RCC 7860 (cell line): ENCODE measurements around the gene SSH2.

Experiments used
- DNase-seq: peaks from one replicate; pipeline ENCODE4 v3.0.0-alpha.2; 2015; ENCODE audit warnings: low spot score
- FAIRE-seq: peaks from 2 replicates; lab custom pipeline; 2012; peaks lifted over from hg19 to GRCh38; lab: Jason Lieb, UNC

Gene SSH2

DNA sequence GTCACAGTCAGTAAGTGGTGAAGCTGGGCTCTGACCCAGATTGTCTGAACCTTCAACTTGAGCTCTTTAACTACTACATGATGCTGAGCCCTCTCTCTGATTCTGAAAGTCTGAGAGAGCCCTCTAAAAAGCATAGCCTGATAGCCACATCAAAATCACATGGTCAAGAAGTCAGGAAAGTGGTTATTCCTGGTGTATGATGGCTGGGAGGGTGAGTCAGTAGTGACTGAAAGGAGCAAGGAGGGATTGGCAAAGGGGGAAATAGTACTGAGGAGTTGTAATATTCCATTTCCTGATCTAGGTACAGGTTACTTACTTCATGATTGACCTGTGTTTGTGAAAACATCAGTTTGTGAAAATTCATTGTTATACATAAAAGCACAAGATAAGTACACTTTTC lies 89.1 kb downstream of the SSH2 start:
- DNase-seq, result peak; percentile 31

DNA sequence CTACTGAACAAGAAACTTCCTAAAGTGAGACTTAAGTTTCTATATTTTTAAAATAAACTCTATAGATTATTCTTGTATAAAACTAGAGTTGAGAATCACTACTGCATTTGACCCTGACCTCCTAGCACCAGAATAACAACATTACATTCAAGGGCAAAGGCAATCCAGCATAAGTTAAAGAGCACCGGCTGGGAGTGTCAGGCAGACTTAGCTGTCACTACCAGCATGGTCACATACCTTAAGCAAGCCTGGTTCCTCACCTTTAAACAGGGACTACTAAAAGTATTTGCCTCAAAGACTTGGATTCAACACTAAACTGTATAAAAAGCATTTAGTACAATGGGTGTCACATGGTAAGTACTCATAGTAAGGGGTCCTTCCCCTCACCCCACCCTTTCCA lies 90.4 kb downstream of the SSH2 start:
- no peak for DNase-seq
- no peak for FAIRE-seq

More for the DNA sequence above, 89.1 kb downstream of the SSH2 start:
- peak; percentile 77 for FAIRE-seq

DNA sequence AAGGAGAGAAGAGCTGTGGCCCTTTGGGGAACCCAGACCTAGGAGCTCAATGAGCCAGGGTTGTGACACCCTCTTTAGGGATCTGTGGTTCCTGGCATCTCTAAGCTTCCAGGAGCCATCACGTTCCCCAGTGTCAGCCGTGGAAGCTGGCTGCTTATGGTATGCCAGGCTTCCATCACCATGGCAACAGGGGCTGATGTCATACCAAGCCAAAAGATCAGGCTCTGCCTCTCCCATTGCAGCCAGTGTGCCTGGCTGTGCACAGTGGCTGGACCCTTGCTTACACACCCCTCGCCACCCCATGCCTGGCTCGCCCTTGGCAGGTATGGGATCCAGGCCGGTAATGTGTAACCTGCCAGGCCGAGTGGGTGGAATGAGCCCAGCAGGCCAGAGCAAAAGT lies 91.1 kb downstream of the SSH2 start:
- DNase-seq (no peak), FAIRE-seq (no peak)

DNA sequence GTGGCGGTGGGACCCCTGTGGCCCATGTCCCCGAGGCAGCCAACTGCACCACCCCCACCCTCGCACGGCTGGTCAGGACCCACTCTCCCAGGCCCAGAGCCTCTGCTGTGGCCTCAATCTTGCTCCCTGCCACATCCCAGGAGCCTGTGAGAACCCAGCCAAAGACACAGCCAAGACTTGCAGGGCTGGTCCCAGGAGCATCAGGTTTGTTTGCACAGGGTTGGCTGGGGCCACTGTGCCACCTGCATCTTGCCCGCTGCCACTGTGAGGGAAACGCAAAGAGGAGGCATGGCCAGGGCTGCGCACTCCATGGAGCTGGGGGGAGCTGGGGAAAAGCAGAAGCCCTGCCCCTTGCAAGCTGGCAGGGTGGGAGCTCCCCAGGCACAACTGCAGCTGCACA lies 92.5 kb downstream of the SSH2 start:
- no peak for FAIRE-seq
- no peak for DNase-seq

DNA sequence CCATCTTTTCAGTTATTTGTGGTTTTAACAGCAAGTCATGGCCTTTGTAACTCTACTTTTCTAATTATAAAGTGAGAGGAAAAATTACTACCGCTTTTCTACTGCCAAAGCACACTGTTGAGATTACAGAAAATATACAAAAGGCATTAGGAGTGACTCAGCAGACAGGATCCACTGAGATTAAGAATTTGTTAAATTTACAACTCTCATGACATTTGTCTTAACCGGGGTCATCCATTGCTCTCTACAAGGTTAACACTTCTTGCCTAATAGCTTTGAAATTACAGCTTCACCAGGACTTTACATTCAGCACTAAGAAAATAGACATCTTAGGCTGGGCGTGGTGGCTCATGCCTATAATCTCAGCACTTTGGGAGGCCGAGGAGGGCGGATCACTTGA lies 93.4 kb downstream of the SSH2 start:
- DNase-seq, result no peak
- FAIRE-seq, result no peak

DNA sequence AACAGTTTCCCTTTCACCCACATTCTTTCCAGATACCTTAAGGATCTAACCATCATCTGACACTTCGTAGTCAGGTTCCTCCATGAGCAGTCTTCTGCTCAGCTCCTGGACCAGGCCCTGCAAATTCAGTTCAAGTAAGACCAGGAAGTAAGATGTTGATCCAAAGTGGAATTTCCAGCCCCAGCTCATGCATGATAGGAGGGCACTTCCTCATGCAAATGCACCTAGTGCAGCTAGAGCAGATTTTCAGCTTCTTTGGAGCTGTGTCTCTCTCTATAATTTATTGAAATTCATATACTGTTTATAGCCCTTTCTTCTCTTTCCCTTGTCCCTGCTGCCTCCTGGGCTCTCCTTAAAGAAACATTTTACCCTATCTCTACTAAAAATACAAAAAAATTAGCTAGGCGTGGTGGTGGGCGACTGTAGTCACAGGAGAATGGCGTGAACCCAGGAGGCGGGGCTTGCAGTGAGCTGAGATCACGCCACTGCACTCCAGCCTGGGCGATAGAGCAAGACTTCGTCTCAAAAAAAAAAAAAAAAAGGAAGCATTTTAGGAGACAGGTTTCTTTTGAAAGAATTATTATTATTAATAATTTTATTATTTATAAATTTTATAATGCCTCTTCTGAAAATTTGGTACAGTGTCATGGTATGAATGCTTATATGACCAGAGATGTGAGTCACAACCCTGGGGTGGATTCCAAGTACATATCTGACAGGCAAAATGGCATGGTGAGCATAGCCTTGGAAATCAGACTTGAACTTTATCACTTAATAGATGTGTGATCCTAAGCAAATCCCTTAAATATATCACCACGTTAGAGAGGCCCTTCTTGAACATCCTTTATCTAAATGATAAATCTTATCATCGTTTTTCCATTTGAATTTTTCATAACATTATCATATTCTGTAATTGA lies 94.3 kb downstream of the SSH2 start:
- peak; percentile 51 for FAIRE-seq
- no peak for DNase-seq

DNA sequence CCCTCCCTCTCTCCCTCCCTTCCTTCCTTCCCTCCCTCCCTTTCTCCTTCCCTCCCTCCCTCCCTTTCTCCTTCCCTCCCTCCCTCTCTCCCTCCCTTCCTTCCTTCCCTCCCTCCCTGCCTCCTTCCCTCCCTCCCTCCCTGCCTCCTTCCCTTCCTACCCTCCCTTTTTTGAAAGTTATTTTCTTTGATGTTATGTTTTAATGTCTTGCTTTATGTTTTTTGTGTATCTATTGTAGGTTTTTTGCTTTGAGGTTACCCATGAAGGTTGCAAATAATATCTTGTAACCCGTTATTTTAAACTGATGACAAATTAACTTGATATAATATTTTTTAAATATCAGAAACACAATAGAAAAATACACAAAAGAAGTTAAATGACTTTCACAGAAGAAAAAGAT lies 96.2 kb downstream of the SSH2 start:
- no peak for DNase-seq
- no peak for FAIRE-seq

DNA sequence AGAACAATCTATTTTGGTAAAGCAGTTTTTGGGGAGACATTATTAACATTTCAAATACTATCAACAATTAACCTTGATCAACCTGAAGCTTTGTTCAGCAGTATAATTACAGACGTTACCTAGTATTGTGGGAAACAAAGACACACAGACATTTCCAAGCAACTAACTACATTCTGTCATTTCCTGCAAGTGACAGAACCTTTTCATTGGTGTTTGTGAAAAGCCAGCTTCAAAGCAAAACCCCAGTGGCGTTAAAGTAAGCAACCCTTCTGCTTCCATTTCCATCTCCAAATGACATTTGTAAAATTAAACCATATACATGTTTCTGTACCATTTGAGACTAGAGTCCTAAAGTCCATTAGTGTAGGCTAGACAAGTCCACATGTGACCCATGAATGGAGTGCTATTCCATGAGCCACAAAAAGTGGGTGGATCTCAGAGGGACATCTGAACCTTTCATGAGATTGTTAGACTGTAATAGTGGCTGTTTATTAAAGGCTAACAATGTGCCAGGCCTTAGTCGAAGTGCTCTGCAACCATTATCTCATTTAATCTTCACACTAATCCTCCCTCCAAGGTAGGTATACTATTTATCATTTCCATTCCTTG lies 101.2 kb downstream of the SSH2 start:
- FAIRE-seq (no peak), DNase-seq (no peak)

DNA sequence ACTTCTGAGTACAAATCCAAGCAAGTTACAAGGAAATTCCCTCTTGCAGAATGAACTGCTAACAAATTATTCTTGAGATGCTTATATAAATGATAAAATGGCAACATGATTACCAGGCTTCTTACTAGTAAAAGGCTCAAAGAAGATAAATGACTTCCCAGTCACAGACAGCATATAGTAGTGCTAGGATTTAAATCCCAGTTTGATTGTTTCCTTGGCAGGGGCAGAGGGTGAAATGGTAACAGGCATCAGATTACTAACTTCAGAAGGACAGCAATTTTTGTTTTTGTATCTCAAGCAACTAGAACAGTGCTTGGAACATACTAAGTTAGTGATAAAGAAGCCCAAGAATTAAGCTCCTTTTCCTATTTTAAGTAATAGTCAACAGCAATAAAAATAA lies 102.8 kb downstream of the SSH2 start:
- DNase-seq (no peak), FAIRE-seq (no peak)

DNA sequence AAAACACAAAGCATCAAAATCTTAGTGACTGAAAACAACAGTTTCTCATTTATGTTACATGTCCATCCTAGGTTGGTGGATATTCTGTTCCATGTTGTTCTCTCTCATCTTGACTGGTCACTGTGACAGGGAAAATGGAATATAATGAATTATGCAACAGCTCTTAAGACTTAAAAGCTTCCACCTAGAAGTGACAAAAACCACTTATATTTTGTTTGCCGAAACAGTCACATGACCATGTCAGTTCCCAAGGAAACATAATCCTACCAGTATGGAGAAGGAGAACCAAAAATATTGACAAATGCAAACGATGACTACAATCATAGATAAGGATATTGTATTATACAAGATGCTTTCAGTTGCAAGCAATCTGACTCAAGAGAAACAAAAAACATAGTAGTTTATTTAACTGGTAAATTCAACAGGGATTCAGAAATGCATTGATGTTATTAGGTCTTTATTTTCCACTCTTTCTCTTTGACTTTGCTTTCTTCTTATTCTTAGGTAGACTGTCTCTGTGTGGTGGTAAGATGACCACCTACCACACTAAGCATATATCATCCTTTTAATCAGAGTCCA lies 103.8 kb downstream of the SSH2 start:
- FAIRE-seq (no peak), DNase-seq (no peak)

DNA sequence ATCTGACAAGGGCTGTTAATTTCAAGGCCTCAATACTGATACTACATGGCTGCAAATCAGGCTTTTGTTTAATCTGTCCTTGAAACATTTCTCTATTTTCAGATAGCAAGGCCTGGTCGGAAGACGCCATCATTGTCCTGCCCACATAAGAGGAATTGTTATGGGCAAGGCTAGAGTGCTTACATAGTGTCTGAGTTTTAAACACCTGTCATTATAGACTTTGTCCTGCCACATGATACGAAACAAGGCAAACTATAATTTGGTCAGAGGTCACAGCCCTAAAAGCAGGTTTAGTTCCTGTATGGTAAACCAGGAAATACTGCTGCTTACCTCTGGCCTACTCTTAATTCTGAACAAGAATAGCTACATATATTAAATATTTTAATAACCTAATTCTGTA lies 104.4 kb downstream of the SSH2 start:
- DNase-seq (no peak), FAIRE-seq (no peak)

DNA sequence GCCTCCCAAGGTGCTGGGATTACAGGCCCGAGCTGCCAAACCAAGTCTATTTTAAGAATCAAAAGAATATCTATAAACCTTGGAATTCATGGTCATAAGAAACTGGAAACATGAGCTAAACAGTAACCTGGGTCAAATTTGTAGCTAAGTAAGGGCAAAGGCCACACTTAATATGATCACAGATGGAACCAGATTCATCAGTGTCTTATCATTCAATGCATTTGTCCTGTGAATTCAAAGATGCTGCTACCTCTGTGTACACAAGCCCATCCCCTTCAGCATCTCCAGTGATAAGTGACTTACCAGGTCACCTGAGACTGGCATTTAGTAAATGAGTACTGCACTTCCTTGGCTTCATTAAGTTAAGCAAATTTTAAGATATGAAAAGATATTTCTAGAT lies 108.1 kb downstream of the SSH2 start:
- no peak for FAIRE-seq
- no peak for DNase-seq

DNA sequence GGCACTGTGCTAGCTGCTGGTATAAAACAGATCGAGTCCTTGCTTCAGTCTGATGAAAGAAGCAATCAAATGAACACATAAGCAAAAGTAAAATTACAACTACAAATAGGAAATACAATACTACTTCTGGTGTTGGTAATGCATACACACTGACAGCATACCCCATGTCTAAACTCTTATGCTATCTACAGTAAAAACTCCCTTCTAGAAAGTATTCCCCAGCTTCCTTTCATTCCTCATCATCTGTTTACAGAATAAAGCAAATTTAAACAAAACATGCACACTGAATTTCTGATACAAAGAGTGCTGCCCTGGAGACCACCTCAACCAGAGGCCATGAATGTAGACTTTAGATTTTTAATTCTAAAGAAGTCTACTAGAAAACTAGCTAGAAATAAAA lies 109.6 kb downstream of the SSH2 start:
- no peak for FAIRE-seq

DNA sequence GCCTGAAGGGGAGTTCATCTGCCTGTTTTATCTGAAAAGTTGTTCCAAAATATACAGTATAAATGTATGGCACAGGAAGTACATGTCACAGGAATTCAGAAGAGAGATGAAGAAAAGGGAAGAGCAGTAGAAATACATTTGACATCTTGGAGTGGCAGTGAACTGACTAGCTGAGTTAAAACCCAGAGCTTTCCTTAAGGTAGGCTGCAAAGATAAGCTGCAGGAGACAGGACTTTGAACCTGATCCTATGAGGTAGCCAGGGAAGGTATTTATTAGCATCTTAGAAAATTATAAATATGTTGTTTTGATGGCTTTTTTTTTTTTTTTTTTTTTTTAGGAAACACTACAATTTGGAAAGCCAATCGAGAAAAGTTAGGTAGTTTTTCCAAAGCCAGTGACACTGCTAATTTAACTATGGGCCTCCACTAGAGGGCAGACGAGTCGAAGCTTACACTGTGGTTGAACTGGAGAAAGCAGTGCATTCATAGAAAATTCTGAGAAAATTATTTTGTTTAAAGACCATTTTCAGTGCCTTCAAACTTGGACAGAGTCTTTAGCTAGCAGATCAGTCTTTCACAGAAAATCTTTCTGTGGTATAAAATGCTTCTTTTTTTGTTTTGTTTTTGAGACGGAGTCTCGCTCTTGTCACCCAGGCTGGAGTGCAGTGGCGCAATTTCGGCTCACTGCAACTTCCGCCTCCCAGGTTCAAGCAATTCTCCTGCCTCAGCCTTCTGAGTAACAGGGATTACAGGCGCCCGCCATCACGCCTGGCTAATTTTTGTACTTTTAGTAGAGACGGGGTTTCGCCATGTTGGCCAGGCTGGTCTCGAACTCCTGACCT lies 122.3 kb downstream of the SSH2 start:
- FAIRE-seq (peak; percentile 81), DNase-seq (peak; percentile 70)

More for the DNA sequence above, 109.6 kb downstream of the SSH2 start:
- no peak for DNase-seq

DNA sequence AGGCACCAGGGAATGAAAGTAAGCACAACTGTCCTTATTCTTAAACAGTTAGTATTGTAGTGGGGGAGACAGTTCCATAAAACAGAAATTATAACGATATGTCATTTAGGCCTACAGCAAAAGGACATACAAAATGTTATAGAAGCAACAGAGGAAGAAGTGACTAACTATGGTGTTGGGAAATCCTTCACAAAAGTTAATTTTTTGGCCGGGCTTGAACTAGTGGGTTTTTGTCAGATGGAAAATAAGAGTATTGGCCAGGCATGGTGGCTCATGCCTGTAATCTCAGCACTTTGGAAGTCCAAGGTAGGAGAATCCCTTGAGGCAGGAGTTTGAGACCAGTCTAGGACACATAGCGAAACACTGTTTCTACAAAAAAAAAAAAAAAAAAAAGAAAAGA lies 127.8 kb downstream of the SSH2 start:
- FAIRE-seq (no peak), DNase-seq (no peak)

DNA sequence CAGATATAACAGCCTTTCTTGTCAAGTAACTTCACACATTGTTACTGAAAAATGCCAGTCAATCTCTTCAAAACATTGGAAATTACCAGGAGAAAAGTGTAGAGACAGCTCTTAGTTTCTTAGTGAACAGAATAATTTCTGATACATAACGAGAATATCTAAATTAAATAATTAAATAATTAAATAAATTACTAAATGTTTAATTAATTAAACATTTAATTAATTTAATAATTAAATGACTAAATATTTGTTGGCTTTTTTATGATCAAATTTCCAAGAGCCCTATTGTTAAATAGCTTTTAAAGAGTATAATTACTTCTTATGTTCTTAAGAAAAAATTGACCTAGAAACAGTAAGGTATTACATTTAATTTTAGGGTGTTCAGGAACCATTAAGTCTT lies 129.6 kb downstream of the SSH2 start:
- peak; percentile 58 for FAIRE-seq
- no peak for DNase-seq

DNA sequence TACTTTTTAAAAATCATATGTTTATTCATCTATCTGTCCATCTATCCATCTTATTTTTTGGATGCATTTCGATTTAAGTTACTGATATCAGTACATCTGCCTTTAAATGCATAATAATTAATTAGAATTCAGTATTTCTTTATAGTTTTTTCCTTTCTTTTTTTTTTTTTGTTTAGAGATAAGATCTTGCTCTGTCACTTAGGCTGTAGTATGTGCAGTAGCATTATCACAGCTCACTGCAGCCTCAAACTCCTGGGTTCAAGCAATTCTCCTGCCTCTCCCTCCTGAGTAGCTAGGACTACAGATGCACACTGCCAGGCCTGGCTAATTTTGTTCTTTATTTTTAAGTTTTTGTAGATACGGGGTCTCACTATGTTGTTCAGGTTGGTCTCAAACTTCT lies 133.4 kb downstream of the SSH2 start:
- no peak for DNase-seq
- no peak for FAIRE-seq

DNA sequence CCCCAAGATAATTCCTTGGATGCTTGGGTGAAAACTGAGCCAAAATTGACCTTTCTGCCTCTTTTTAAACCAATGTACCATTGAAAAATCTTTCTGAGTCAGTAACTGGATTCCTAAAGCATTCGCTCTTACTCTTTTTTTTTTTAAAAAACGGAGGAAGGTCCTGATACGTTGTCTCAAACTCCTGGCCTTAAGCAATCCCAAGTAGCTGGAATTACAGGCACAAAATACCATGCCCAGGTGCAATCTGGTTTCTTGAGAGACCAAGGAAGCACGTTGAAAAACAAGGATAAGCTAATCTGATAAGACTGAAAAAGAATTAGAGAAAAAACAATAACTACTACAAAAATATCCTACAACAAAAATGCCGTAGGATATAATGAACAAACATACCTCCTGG lies 136.5 kb downstream of the SSH2 start:
- DNase-seq (no peak), FAIRE-seq (no peak)

DNA sequence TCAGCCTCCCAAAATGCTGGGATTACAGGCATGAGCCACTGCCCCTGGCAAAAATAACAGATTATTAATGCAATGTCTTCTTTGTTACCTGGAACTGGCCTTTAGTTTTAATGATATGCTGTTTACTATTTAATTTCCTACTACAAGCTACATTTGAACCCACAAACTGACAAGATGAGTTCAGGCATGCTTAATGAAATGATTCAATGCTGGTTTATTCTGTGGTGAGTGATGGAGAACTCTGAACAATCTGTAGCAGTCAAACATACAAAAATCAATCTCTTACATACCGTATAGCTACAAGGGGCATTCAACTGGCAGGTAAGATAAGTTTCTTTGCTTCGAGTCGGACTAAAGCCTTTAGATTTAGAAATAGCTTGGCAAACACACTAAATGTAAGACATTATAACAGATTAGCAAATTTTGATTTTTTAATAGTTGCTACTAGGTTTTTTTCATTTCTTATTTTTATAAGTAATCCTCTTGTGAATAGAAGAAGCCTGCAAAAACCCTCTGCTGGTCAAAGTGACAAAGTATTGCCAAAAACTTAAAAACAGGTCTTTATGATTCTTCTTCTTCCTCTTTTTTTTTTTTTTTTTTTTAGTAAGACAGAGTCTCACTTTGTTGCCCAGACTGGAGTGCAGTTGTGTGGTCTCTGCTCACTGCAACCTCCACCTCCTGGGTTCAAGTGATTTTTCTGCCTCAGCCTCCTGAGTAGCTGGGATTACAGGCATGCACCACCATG lies 138.5 kb downstream of the SSH2 start:
- FAIRE-seq (no peak), DNase-seq (no peak)
